GM13977 (cell line): ENCODE results near the gene PARD3B.

Experiments
- DNase-seq: peaks from one replicate; pipeline ENCODE4 v3.0.0; 2012; ENCODE audit warnings: low spot score
- in situ Hi-C: fragments of 300-500 bp; cut with MboI; formaldehyde crosslinking; loops from one replicate; pipeline ENCODE4 v1.12.0; 2022; ENCODE audit warnings: low sequenced_read_pairs, low pct_unique_long_range_greater_than_20kb, mixed read lengths, inconsistent platforms; ENCODE audit not compliant: unreplicated experiment
- TF ChIP-seq, protein P1 (sequence below): IDR thresholded peaks from 2 replicates; pipeline ENCODE4 v1.5.1; 2012; ENCODE audit warnings: mild to moderate bottlenecking, control low read depth; ENCODE audit not compliant: insufficient read depth; ENCODE audit errors: extremely low read depth, missing control alignments

The PARD3B gene

DNA sequence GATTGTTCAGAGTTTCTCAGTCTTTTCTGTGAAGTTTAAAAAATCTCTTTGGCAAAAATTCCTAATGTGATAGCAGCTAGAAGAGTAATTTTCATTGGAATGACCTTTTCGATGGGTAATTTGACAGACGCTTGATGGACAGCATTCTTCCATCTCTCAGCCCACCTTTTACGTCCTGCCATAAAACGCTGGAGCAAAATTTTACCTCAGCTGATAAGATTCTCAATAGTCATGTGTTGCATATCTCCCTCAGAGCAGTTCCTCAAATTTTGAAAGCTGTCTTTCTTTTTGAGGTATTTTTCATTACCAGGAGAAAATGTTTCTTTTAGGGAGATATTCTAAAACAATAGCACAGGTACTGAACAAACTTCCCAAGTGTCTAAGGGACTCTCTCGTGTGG, 441.4 kb downstream of the PARD3B start:
- DNase-seq, result no peak
- TF ChIP-seq, protein P1, sequence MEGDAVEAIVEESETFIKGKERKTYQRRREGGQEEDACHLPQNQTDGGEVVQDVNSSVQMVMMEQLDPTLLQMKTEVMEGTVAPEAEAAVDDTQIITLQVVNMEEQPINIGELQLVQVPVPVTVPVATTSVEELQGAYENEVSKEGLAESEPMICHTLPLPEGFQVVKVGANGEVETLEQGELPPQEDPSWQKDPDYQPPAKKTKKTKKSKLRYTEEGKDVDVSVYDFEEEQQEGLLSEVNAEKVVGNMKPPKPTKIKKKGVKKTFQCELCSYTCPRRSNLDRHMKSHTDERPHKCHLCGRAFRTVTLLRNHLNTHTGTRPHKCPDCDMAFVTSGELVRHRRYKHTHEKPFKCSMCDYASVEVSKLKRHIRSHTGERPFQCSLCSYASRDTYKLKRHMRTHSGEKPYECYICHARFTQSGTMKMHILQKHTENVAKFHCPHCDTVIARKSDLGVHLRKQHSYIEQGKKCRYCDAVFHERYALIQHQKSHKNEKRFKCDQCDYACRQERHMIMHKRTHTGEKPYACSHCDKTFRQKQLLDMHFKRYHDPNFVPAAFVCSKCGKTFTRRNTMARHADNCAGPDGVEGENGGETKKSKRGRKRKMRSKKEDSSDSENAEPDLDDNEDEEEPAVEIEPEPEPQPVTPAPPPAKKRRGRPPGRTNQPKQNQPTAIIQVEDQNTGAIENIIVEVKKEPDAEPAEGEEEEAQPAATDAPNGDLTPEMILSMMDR, result no peak
- in situ Hi-C loops, result no loop called here

DNA sequence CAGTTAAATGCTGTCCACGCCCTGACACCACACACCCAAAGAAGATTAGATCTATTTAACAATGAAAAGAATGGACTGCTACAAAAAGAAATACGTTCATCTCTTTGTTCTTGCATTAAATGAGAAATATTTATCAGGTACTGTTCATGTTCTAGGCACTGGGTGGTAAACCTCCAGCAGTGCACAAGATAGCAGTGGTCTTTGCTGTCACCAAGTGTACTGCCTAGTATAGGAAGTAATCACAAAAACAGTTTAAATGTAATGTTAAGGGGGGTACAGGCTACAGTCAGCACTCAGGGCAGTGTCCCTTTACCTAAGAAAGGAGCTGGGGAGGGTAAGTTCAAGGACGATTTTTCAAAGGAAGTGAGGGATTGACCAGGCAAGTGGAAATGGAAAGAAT, 443.6 kb downstream of the PARD3B start:
- in situ Hi-C loops, result no loop called here
- DNase-seq, result no peak
- TF ChIP-seq, protein P1, result no peak

DNA sequence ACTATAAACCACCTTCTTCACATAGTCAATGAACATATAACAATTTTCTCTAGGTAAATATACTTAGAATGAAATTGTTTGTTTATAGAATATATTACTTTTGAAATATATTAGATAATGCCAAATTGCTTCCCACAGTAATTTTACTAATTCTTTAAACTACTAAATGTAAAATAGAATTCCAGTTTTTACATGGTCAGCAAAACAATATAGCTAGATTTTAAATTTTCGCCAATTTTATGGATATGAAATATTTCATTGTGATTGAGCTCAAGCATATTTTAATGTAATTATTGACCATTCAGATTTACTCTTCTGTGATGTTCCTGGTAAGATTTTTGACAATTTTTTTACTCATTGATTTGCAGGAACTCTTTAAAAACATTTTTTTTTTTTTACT, 444.6 kb downstream of the PARD3B start:
- in situ Hi-C loops, result no loop called here
- no peak for DNase-seq

DNA sequence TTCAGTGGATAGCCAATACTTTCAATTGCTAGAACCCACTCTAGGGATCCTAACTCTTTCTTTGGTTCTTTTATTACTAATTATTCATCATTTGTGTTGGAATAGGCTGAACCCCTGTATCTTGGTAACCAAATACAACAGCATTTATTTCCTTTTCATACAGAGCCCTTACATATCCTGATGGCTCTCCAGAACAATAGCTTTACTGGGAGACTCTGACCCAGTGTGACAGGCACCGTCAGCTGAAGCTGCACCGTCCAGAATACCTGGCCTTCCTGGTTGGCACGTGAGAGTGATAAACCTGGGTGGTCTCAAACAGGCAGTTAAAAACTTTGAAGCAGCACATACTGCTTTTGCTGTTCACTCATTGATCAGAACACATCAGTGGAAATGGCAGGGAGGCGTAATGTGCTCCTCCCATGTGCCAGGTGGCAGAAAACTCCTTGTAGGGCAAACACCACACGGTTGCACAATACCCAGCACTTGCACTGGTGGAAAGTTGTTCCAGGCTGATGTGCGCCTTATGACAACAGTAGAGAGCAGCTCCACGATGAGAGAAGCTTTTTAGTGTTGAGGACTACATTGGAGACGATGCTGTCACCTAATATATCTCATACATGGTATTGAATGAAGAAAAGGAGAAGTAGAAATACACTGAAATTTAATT, 456.2 kb downstream of the PARD3B start:
- in situ Hi-C loops, result no loop called here
- no peak for DNase-seq
- TF ChIP-seq, protein P1, result no peak

More for the DNA sequence above, 444.6 kb downstream of the PARD3B start:
- TF ChIP-seq, protein P1, result no peak

DNA sequence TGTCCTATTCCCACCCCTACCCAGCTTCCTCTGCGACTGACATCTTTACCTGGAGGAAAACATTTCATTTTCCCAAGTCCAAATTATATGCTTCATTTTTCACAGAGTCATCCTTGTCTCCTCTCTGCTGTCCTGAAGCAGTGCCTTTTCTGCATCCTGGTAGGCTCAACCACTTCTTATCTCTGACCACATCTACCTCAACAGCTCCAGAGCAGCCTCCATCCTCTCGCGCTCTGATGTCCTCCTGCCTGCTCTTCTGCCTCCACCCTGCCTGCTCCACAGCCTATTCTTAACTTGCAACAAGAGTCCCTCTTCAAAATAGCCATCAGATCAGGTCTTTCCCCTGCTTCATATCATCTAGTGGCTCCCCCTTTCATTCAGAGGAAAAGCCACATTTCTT, 457.1 kb downstream of the PARD3B start:
- no peak for DNase-seq
- in situ Hi-C loops, result no loop called here
- TF ChIP-seq, protein P1, result no peak

DNA sequence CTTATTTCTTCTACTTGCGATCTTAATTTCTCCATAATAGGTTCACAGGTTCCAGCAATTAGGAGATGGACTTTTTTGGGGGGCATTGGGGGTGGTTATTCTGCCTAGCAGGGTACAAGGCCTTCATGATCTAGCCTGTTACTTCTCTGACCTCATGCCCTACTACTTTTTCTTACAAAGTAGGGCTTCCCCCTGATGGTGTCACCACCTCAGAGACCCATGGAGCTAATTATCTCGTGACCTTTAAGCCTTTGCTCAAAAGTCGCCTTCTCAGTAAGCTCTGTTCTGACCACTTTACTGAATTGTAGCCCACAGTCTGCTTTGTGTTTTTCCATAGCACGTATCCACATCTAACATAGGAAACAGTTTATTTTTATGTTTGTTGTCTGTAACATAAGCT, 458.0 kb downstream of the PARD3B start:
- TF ChIP-seq, protein P1, result no peak
- in situ Hi-C loops, result no loop called here
- DNase-seq, result no peak
